Right lobe of liver (tissue), 6 donors: ENCODE measurements around the gene FAM117B. TPM values are rescaled to one million over a fixed set of nuclear protein-coding genes. Genes with fewer than 3 reads are reported as not detected.
A peak's percentile ranks its signal among the peaks of the same experiment; 100 is the strongest.

Source experiments
- ATAC-seq, 4 donors: fragments of 200-7000 bp; cut with Tn5 transposase; one replicate each; pipeline ENCODE4 v1.9.1; 2020; ENCODE audit warnings: mild to moderate bottlenecking in 4 of 4, moderate library complexity in 4 of 4
- DNase-seq, 3 donors: peaks; one replicate each; pipeline ENCODE4 v3.0.0-alpha.2; 2020
- H3K27ac ChIP-seq, 3 donors: fragments of 200-600 bp; one replicate each; pipeline ENCODE4 v1.8.0; 2022
- H3K27me3 ChIP-seq, 2 donors: fragments of 200-600 bp; one replicate each; pipeline ENCODE4 v1.8.0; 2022
- H3K36me3 ChIP-seq, 4 donors: fragments of 200-600 bp; sonication (generic) in 1 of 4; one replicate each; pipeline versions ENCODE4 v1.5.1 to v1.8.0; 2017 to 2022; ENCODE audit warnings: control low read depth in 1 of 4
- H3K4me1 ChIP-seq, 4 donors: fragments of 200-600 bp; sonication (generic) in 1 of 4; one replicate each; pipeline versions ENCODE4 v1.5.1 to v1.8.0; 2017 to 2022; ENCODE audit warnings: control low read depth in 1 of 4
- H3K4me3 ChIP-seq, 3 donors: fragments of 200-600 bp; one replicate each; pipeline ENCODE4 v1.8.0; 2022
- H3K9me3 ChIP-seq, 4 donors: fragments of 200-600 bp; sonication (generic) in 1 of 4; one replicate each; pipeline versions ENCODE4 v1.5.1 to v1.8.0; 2017 to 2022; ENCODE audit warnings: control low read depth in 1 of 4
- POLR2A ChIP-seq: fragments of 450-650 bp; IDR thresholded peaks from one replicate; pipeline ENCODE4 v1.6.1; 2017; ENCODE audit warnings: antibody characterized with exemption, mild to moderate bottlenecking
- WGBS: methylation state at CpG from one replicate; pipeline ENCODE4 v1.1.6; 2018; ENCODE audit warnings: low coverage, low lambda C conversion rate; ENCODE audit not compliant: insufficient coverage; ENCODE audit errors: missing lambda C conversion rate; 5-methylcytosine and 5-hydroxymethylcytosine counted together
- intact Hi-C, 2 donors: fragments of 100-400 bp; cut with DNase I; formaldehyde crosslinking; loops; one replicate each; pipeline versions ENCODE4 v1.11.2 to v1.14.1; 2022
- total RNA-seq, 6 experiments: library from RNA; depleted of rRNA in 2 of 6; stranded (reverse); fragments of >200 nt in 2 of 6; fragmentation: NEBNext Ultra II Directional in 3 of 6; extraction: Animal tissue kit (Norgen Biotek cat#: 25700) in 3 of 6; gene quantifications; one replicate each; pipeline versions ENCODE4 v1.1.0 to v1.2.4, GENCODE V29; 2016 to 2023
- TF ChIP-seq, protein P1 (sequence below), 4 donors: fragments of 200-600 bp in 3 of 4; fragments of 450-650 bp in 1 of 4; IDR thresholded peaks; one replicate each; pipeline versions ENCODE4 v1.5.1 to v1.8.0; 2016 to 2022; ENCODE audit warnings: antibody characterized with exemption in 4 of 4, mild to moderate bottlenecking in 2 of 4
- donor health status: DM: no; HTN: yes; CAD: no.
- donor health status: DM: no; HTN: no; CAD: no.
- donor health status: DM: no; HTN: no; CAD: no.
- donor health status: DM: no; HTN: yes; CAD: no.
- donor health status: DM: no; HTN: yes; CAD: no.

The FAM117B gene
- total RNA-seq, 6 experiments from 2014 or later = 1.8 to 2.8 (median 2.3) TPM

DNA sequence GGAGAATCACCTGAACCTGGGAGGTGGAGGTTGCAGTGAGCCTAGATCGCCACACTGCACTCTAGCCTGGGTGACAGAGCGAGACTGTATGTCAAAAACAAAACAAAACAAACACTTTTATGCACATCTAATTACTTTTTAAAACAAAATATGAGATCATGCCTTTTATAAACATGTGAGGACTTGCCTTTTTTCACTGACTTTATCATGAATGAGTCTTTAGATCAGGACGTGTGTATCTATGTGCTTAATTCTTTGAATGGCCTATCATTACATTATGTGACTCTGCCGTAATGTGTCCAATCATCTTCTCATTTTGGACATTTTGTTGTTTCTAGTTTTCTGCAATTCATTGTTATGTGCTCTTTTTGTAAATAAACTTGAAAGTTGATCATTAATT lies 58.7 kb downstream of the FAM117B start:
- no peaks in the 10 kb centered on the region for H3K9me3 ChIP-seq
- WGBS = 98% methylated on average over 4 of the region's 4 CpGs
- H3K4me3 ChIP-seq = no peak overlapping the region
- TF ChIP-seq, protein P1, sequence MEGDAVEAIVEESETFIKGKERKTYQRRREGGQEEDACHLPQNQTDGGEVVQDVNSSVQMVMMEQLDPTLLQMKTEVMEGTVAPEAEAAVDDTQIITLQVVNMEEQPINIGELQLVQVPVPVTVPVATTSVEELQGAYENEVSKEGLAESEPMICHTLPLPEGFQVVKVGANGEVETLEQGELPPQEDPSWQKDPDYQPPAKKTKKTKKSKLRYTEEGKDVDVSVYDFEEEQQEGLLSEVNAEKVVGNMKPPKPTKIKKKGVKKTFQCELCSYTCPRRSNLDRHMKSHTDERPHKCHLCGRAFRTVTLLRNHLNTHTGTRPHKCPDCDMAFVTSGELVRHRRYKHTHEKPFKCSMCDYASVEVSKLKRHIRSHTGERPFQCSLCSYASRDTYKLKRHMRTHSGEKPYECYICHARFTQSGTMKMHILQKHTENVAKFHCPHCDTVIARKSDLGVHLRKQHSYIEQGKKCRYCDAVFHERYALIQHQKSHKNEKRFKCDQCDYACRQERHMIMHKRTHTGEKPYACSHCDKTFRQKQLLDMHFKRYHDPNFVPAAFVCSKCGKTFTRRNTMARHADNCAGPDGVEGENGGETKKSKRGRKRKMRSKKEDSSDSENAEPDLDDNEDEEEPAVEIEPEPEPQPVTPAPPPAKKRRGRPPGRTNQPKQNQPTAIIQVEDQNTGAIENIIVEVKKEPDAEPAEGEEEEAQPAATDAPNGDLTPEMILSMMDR (IDR thresholded peaks at IDR 0.05) = no peak
- no peak for TF ChIP-seq POLR2A
- intact Hi-C loops = no loop called here
- no peaks in the 10 kb centered on the region for H3K36me3 ChIP-seq
- no peak overlapping the region for H3K27ac ChIP-seq
- no peak for ATAC-seq
- no peak for DNase-seq
- no peaks in the 10 kb centered on the region for H3K27me3 ChIP-seq
- H3K4me1 ChIP-seq = peaks cover 0 to 2% (median under 1%) of the 10 kb centered on the region in 4 donors

DNA sequence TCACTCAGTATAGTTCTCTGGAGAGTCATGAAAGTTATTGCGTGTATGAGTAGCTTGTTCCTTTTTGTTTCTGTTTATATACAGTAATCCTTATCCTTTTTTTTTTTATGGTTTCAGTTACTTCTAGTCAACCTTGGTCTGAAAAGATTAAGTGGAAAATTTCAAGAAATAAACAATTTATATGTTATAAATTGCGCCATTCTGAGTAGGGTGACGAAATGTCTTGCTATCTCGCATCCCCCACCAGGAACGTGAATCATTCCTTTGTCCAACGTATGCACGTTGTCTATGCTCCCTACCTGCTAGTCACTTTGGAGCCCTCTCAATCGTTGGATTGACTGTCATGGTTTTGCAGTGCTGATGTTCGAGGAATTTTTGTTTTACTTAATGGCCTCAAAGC lies 60.4 kb downstream of the FAM117B start:
- Histone ChIP-seq H3K36me3 (no peaks in the 10 kb centered on the region), H3K4me3 (no peak overlapping the region), H3K9me3 (no peaks in the 10 kb centered on the region), H3K27me3 (no peaks in the 10 kb centered on the region), H3K4me1 (peaks cover 0 to 2% (median 0%) of the 10 kb centered on the region in 4 donors), H3K27ac (no peak overlapping the region)
- TF ChIP-seq, protein P1 (IDR thresholded peaks at IDR 0.05) = no peak
- TF ChIP-seq POLR2A = no peak
- DNase-seq (no peak), ATAC-seq (no peak)
- intact Hi-C loops = no loop called here
- WGBS = 85% methylated on average over 9 of the region's 9 CpGs

DNA sequence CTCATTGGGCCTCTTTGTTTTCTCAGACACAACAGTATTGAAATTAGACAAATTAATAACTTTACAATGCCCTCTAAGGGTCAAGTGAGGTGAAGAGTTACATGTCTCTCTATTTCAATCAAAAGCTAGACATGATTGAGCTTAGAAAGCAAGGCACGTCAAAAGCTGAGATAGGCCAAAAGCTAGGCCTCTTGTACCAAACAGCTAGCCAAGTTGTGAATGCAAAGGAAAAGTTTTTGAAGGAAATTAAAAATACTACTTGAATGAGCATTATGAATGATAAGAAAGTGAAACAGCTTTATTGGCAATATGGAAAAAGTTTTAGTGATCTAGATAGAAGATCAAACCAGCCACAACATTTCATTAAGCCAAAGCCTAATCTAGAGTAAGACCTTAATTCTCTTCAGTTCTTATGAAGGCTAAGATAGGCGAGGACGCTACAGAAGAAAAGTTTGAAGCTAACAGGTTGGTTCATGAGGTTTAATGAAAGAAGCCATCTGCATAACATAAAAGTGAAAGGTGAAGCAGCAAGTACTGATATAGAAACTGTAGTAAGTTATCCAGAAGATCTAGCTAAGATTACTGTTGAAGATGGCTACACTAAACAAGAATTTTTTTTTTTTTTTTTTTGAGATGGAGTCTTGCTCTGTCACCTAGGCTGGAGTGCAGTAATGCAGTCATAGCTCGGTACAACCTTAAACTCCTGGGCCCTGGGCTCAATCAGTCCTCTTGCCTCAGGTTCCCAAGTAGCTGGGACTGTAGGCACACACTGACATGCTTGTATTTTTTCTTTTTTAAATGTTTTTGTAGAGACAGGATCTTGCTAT lies 65.5 kb downstream of the FAM117B start:
- H3K9me3 ChIP-seq = no peaks in the 10 kb centered on the region
- no peak for ATAC-seq
- H3K4me1 ChIP-seq = no peaks in the 10 kb centered on the region
- TF ChIP-seq POLR2A = no peak
- TF ChIP-seq, protein P1 (IDR thresholded peaks at IDR 0.05) = no peak
- intact Hi-C loops = no loop called here
- no peaks in the 10 kb centered on the region for H3K27me3 ChIP-seq
- 95% methylated on average over 4 of the region's 4 CpGs for WGBS
- no peak for DNase-seq
- no peak overlapping the region for H3K27ac ChIP-seq
- H3K4me3 ChIP-seq = no peak overlapping the region
- H3K36me3 ChIP-seq = no peaks in the 10 kb centered on the region

DNA sequence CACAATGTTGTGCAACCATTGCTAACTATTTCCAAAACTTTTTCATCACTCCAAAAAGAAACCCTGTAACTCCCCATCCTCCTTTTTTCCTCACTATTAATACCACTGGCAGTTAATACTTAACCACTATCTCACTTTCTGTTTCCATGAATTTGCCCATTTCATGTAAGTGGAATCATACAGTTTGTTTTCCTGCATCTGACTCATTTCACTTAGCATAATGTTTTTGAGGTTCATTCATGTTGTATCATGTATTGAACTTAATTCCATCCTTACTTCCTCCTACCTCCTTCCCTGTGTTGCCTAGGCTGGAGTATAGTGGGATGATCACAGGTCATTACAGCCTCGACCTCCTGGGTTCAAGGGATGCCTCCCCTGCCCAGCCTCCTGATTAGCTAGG lies 68.3 kb downstream of the FAM117B start:
- no peak overlapping the region for H3K4me3 ChIP-seq
- WGBS = no CpG with 5 or more reads among the region's 1 CpG
- H3K27ac ChIP-seq = no peak overlapping the region
- ATAC-seq (peak in 2 of 4 donors; percentile 62 to 90), DNase-seq (no peak)
- H3K9me3 ChIP-seq = no peaks in the 10 kb centered on the region
- no peaks in the 10 kb centered on the region for H3K36me3 ChIP-seq
- intact Hi-C loops = no loop called here
- no peaks in the 10 kb centered on the region for H3K4me1 ChIP-seq
- no peaks in the 10 kb centered on the region for H3K27me3 ChIP-seq
- no peak for TF ChIP-seq POLR2A
- TF ChIP-seq, protein P1 (IDR thresholded peaks at IDR 0.05) = no peak
